Measurements from ENCODE around the gene SLC6A6. TPM values are rescaled to one million over a fixed set of nuclear protein-coding genes. Genes with fewer than 3 reads are reported as not detected.

SLC6A6 gene
- total and polyA plus RNA-seq, 10 donors, result 3.4 to 150 (median 104) TPM

- Histone ChIP-seq H3K4me1 (peaks cover 83 to 100% (median 100%) of the 10 kb centered on the region in 6 donors), H3K4me3 (peak overlapping the region in 3 of 8 donors; percentile 22 to 63 (median 28)), H3K36me3 (peaks cover 0 to 29% (median 0%) of the 10 kb centered on the region in 6 donors), H3K9me3 (no peaks in the 10 kb centered on the region), H3K27ac (peak overlapping the region; percentile 89 to 99 (median 92)), H3K27me3 (replicated peaks in 1 of 7) (no peaks in the 10 kb centered on the region)
- TF ChIP-seq POLR2AphosphoS5 (IDR thresholded peaks at IDR 0.05) (no peak), POLR2A (IDR thresholded peaks at IDR 0.05) (no peak), CTCF (IDR thresholded peaks at IDR 0.05 in 8 of 11, conservative IDR thresholded peaks at IDR 0.05 in 3 of 11) (no peak)
- DNase-seq, result no peak
- intact Hi-C loops (cut with DNase I; ENCODE audit: low total_unique reads), result no loop called here
- 56 to 70% (median 60%) methylated on average over 11 to 12 of the region's 12 CpGs for WGBS, 5 donors
Measured at GRCh38 chr3:14430706-14431451, 28.5 kb downstream of the SLC6A6 start.

GRCh38 chr3:14431452-14431916 lies 29.1 kb downstream of the SLC6A6 start:
- H3K4me1 ChIP-seq, result peaks cover 77 to 100% (median 99%) of the 10 kb centered on the region in 6 donors
- peaks cover 0 to 27% (median 0%) of the 10 kb centered on the region in 6 donors for H3K36me3 ChIP-seq
- no peaks in the 10 kb centered on the region for H3K27me3 ChIP-seq (replicated peaks in 1 of 7)
- H3K27ac ChIP-seq, result peak overlapping the region; percentile 89 to 99 (median 92)
- peak overlapping the region in 4 of 8 donors; percentile 22 to 63 (median 25) for H3K4me3 ChIP-seq
- H3K9me3 ChIP-seq, result no peaks in the 10 kb centered on the region
- WGBS, 5 donors, result 13 to 30% (median 17%) methylated on average over 10 of the region's 10 CpGs
- TF ChIP-seq POLR2AphosphoS5 (IDR thresholded peaks at IDR 0.05), result peak in 1 of 3 donors; percentile 69
- TF ChIP-seq CTCF (IDR thresholded peaks at IDR 0.05 in 8 of 11, conservative IDR thresholded peaks at IDR 0.05 in 3 of 11), result peak in 5 of 11 experiments; percentile 11 to 51 (median 21)
- TF ChIP-seq POLR2A (IDR thresholded peaks at IDR 0.05), result no peak
- peak; percentile 90 for DNase-seq
- intact Hi-C loops (cut with DNase I; ENCODE audit: low total_unique reads), result no loop called here

- H3K9me3 ChIP-seq, result no peaks in the 10 kb centered on the region
- TF ChIP-seq POLR2AphosphoS5 (IDR thresholded peaks at IDR 0.05), result peak; percentile 90 to 94 (median 92)
- peak in 1 of 3 donors; percentile 4 for TF ChIP-seq POLR2A (IDR thresholded peaks at IDR 0.05)
- no peak for TF ChIP-seq CTCF (IDR thresholded peaks at IDR 0.05 in 8 of 11, conservative IDR thresholded peaks at IDR 0.05 in 3 of 11)
- H3K36me3 ChIP-seq, result peaks cover 0 to 20% (median 0%) of the 10 kb centered on the region in 6 donors
- DNase-seq, result peak; percentile 99
- WGBS, 5 donors, result 9 to 14% (median 12%) methylated on average over 13 to 14 of the region's 14 CpGs
- H3K4me3 ChIP-seq, result peak overlapping the region in 6 of 8 donors; percentile 3 to 63 (median 22)
- intact Hi-C loops (cut with DNase I; ENCODE audit: low total_unique reads), result no loop called here
- peaks cover 78 to 100% (median 99%) of the 10 kb centered on the region in 6 donors for H3K4me1 ChIP-seq
- peak overlapping the region; percentile 89 to 99 (median 92) for H3K27ac ChIP-seq
- H3K27me3 ChIP-seq (replicated peaks in 1 of 7), result no peaks in the 10 kb centered on the region
Measured at GRCh38 chr3:14431917-14432834, 29.8 kb downstream of the SLC6A6 start.

Measured in spleen (tissue), 11 donors.